NOMO-1 (cell line): ENCODE data around the gene PSMG1.

Source experiments
- DNase-seq, 2 experiments: peaks; one replicate each; lab custom pipeline; 2025; ENCODE audit not compliant: unreplicated experiment in 2 of 2; lab: John Stamatoyannopoulos, UW

PSMG1 gene

DNA sequence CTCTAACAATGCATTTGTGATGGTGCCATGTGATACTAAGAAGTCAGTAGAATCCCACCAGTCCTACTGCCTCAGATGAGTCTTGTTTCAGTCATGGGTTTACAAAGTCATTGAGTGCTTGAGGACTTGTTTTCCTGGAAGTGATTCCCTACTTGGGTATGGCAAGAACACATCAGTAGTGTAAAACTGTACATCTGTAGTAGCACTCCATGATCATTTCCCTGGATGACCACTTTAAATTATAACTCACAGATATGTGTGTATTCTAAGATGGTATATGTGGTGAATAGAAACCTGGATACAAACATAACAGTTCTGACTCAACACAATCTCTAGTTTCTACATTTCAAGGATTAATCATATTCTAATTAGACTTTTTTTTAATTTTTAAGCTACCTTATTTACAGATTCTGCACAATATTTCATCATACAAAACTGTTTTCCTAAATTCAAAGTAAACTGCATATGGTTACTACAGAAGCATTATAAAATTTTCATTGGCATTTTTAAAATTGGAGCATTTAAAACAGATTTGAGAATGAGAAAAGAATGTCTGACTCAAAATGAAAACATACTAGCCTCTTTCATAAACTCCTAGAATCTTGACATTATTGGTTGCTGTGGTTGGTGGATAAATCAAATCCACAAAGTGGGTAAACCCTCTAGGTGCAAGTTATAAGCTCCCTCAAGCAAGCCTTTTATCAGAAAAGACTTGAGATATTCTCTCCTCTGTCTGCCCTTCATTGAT lies 6.8 kb upstream of the PSMG1 start:
- DNase-seq, result no peak

DNA sequence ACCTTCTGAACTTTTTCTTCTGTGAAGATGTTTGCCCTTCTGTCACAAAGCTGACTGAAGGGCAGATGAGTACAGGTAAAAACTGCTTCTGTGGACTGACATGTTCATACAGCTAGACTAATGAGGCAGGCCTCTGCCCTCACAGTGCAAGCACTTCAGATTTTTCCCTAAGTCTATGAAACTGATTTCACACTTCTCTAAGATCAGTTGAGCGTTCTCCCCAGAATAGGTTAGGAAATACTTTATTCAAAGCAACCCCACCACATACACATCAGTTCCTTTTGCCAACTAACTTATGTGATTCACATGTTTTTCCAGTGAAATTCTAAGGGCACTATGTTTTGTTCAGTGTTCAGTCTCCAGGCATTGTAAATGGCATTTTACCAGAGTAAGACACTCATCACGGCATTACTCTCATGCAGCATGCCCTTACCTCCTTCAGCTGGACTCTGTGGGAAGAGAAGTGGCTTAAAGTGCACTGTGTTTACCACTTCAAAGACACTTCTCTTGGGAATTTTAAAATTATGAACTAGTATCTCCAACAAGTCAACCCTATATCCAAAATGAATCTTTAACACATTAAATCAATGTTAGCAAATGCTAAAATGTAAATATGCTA lies 5.4 kb upstream of the PSMG1 start:
- DNase-seq, result no peak

DNA sequence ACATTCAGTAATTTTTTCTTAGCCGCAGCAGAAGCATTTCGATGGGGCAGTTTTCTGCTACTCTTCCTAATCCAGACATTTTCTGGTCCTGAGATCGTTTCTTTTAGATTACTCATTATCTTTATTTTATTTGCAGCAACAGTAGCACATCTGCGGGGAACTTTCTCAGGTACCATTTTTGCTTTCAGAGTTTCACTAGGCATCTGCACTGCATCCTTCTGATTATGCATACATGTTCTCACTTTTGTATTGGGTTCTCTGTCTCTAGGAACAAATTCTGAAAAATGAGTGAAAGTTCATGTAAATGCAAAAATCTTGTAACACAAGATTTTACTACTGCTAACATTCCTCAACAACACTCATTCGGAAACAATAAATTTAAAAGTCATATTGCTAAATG lies 3.9 kb upstream of the PSMG1 start:
- no peak for DNase-seq

DNA sequence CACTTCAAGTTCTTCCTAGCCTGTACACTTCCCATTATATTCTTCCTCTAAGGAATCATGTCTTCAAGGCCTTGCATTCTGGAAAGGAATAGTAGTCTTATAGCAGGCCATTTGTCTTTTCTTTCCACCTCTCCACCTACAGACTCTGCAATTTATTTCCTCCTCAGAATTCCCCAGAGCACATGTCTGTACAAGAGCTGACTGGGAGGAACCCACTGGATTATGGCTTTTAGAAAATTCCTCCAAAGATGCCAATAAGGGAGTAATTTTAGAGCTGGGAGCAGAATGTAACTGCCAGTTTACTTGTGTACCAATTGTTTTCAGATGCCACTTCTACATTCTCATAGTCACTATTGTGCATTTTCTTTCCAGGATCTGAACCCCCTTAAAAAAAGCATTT lies 3.4 kb upstream of the PSMG1 start:
- DNase-seq, result no peak

DNA sequence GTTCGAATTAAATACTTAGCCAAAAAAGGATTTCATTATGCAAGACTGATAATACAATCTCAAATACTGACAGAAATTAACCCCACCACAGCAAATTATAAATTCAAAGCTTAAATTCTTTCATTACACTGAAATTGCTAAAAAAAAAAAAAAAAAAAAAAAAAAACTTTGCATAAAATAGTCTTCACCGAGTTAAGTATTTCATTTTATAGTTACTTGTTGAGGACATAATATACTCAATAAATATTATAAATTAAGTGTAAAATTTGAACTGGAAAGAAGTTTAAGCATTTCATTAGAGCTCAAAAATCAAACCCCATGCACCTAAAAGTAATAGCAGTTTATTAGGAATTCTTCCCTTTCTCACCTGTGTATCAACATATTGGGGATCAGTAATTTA lies 1.9 kb upstream of the PSMG1 start:
- DNase-seq, result no peak

DNA sequence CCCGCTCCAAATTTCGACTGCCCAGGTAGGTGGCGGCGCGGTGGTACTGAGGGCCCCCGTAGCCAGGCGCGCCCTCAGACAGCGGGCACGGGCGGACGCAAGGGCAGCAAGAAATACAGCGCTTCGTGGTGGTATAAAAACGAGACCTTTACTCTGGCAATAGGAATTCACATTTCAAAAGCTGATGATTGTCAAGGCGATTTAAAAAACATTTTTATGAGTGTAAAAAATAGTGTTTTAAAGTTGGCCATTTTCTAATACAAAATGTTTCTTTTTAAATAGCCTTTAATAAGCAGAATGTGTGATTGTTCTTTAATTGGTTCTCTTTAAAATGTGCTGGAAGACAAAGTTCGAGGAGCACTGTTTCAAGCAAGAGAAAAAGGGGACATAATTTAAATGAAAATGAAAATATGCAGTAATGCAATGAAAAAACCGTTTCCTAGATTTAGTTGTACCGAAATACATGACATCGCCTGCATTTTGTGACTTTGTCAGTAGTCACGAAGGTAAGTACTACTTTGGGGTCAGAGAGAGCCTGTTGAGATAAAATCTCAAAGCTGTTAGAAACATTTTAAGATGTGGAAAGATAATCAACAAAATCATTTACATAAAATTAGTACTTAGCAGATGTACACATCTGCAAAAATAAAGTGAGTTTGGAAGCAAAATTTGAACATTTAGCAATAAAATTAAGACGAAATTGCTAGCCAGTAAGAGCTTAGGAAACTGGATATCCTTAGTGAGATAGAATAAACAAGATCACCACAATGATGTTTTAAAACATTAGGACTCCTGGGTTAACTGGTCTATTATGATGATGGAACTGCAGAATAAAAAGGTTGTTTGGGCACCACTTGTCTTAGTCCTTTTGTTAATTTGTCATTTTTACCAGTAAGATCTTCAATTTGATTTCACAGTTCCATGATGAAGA lies 1.1 kb upstream of the PSMG1 start:
- peak in 1 of 2 experiments; percentile 43 for DNase-seq

DNA sequence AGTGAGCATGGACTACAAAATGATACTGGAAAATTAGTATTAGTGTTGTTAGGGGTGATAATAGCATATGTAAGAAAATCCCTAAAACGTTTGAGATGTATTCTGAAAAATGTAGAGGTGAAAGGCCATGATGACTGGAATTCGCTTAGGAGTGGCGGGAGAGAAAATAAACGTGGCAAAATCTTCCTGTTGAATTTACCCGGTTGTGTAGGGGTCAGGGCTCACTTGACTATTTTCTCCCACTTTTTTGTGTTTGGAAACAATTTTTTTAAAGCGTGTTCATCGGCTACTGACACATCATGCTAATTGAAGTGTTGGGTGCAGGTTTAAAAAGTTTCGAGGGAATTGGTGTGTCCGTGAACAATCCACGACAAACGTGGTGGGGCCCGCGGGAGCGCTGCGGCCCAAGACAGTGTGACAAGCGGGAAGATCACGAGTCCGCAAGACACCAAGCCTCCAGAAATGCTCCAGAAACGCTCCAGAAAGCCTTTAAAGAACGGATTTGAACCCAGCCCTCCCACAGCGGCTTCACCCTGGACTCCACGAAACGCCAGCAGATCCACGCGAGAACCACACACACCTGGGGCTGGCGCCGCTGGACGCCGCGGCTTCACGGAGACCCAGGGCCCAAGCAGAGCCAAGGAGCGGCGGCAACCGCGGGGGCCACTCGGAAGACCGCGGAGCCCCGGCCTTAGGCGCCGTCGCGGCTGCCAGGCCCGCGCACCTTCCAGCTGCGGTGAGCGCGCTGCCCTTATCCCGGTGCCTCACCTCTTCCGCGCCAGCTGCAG lies 573 bp downstream of the PSMG1 start:
- DNase-seq, result peak in 1 of 2 experiments; percentile 27

DNA sequence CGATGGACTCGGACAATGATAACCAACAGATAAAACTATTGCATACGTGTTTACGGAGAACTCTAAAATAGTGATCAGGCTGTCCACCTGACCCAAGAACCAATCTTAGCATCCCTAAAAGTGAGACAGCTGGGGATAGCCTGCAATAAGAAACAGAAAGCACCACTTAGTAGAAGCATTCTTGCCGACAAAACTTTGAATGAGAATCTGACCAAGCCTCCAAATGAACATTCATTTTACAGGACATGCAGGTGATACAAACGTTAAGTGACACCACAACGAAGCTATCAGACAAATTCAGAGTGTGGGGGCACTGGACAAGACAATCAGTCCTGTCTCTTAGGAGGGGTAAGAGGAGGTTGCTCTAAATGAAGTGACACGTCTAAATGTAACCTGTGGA lies 1.2 kb downstream of the PSMG1 start:
- no peak for DNase-seq

DNA sequence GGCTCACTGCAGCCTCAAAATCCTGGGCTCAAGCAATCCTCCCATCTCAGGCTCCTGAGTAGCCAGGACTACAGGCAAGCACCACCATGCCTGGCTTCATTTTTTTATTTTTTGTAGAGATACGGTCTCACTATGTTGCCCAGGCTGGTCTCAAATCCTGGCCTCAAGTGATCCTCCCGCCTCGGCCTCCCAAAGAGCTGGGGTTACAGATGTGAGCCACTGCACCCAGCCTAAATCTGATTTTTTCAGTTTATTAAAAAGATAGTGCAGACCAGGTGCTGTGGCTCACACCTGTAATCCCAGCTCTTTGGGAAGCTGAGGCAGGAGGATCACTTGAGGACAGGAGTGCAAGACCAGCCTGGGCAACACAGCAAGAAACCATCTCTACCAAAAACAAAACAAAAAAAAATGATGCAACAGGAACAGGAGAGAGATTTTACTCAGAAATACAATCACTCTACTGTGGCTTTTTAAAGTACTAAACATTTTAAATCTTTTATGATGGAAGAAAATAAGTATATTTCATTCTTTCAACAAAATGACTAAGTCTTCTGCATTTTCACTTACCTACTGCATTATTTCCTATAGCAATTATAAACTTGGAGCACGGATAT lies 1.9 kb downstream of the PSMG1 start:
- DNase-seq, result no peak

DNA sequence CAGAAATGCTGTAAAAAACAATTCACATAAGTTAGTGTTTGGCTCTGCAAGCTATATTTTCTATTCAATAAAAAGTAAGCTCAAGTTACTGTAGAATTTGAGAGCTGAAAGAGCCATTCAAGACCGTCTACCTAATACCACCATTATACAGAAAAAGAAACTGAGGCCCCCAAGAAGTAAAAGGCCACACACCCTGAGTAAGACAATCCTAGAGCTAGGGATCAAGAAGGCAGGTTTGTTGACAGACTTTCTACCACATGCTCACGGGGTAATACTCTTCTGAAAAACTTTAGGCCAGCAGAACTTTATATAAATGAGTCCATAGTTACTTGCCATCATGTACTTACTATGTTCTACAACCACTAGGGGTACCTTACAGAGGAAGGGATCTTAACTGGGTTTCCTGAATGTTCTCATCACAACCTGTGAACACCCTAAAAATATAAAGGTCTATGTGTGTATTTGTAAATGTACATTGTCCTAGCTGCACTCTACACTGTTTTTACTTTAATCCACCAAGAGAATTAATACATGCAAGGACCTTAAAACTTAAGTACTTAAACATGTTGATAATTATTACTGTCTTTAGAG lies 2.7 kb downstream of the PSMG1 start:
- DNase-seq, result no peak

DNA sequence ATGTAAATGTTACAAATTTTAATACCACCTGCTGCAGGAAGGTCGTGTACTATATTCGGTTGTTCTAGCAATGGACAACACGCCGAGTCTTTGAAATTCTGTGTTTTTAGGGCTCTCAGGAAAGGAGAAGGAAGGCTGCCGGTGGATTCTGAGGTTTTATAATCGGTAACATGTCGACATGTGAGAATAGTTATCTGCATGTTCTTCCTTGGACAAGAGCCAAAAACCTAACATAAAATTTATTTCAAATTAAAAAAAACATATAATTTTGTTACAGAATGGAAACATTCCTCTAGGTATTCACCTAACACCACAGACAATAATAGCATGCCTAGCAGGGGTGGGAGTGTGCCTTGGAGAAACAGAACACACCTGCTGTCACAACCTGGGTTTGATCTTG lies 4.8 kb downstream of the PSMG1 start:
- no peak for DNase-seq

DNA sequence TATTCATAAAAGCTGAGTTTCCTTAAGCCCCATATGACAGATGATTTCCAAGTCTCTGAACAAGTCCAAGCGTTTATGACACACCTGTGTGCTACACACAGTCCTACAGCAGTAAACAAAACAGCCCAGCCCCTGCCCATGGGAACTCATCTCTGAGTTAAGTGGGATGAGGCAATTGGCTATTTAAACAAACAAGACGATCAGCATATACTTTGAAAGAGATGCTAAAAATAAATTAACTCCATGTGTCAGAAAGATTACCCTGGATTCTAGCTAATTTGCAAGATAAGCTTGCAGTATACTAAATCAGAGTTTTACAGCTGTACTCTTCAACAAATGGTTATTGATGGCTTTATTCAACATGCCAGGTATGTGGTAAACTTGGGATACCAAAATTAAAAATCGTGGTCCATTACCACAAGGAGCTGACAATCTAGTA lies 7.0 kb downstream of the PSMG1 start:
- DNase-seq, result no peak

DNA sequence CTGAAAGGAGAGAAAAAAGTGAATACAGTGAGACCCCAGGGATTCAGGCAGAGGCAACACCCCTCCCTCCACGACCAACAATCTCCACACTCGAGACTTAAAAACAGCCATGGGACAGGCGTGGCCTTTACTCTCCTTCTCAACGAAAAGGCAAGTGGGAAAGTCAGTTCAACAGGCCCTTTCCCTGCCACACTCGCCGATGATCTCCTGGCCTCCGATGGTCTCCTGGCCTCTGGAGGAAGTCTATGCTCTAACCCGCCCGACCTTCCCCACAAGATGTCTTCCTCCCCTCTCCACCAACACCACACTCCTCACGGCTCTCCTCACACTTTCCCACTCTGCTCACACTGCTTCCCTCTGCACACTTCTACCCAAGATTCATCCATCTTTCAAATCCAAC lies 7.6 kb downstream of the PSMG1 start:
- no peak for DNase-seq

DNA sequence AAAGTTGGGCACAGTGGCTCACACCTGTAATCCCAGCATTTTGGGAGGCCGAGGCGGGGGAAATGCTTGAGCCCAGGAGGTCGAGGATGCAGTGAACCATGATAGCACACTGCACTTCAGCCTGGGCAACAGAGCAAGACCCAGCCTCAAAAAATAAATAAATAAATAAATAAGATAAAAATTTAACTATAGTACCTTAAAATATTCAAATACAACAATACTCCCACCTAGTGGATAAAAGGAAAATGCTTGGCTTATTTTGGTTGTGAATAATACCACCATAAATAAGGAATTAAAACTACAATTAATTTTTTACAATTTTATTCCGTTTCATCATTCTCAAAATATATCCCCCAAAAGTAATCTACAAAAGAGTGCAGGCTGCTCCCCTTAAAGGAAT lies 8.1 kb downstream of the PSMG1 start:
- DNase-seq, result no peak

DNA sequence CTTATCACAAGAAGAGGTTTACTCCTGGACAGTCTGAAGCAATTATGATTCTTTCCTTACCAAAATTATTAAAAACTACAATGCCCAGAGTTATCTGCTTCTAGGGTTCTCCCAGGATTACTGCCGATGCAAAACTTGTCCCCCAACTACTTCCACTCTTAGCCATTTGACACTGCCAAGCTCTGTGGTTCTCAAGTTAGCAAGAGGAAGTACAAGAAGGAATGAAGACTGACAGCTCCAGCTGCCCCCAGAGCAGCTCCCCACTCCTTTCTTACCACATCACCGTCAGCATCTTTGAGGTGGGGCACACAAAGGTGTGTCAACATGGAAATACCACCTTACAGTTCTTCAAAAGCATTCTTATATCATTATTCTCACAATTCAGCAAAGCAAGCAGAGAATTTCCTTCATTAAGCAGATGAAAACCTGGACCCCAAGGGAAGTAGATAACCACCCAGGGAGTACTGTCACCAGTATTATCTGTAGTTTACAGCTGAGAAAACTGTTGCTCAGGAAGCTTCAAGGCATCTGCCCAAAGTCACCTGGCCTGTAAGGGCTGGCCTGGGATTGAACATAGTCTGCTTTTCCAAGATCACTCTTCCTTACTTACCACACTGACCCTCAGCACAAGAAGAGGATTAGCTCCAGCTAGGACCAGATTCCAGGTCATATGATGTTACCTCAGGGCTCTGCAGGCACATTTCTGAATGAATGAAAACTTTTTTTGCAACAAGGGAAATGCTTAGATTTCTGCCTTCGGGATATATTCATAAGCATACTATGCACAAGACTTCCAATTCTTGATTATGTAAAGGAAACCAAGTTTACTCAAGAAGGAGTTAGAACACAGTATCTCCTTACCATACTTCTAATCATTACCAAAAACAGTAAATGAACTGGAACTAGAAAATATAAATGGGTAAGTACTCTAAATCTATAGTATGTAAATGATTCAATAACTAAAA lies 9.3 kb downstream of the PSMG1 start:
- no peak for DNase-seq

DNA sequence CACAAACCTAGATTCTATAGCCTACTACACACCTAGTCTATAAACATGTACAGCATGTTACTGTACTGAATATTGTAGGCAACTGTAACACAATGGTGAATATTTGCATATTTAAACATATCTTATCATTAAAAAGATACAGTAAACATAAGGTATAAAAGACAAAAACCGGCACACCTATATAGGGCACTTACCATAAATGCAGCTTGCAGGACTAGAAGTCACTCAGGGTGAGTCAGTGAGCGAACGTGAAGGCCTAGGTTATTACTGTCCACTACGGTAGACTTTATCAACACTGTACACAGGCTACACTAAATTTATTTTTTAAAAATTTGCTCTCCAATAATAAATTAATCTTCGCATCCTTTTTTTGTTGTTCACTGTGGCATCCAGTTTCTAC lies 13.3 kb downstream of the PSMG1 start:
- no peak for DNase-seq

DNA sequence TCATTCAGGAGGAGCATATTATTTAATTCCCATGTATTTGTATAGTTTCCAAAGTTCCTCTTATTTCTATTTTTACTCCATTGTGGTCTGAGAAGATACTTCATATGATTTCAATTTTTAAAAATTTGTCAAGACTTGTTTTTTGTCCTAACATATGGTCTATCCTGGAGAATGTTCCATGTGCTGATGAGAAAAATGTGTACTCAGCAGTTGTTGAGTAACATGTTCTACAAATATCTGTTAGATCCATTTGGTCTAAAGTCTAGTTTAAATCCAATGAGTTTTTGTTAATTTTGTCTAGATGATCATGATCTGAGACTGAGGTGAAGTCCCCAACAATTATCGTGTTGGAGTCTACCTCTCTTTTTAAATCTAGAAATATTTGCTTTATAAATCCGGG lies 14.5 kb downstream of the PSMG1 start:
- DNase-seq, result no peak

DNA sequence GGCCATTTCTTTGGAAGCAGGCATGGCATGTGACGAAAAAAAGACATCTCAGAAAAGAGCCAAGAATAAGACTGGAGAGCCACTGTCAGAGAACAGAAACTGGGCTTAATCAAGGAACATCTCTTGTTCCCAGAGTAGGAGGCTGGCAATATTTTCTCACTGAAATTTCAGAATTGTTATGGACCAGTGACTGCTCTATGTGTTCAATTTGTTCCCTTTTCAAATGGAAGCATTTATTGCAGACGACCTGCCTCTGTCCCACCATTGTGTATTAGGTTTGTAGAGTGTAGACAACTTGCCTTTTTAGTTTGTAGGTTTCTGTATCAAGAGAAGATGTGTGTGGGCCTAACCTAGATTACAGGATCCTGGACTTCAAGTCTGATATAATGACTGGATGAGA lies 18.7 kb downstream of the PSMG1 start:
- no peak for DNase-seq

DNA sequence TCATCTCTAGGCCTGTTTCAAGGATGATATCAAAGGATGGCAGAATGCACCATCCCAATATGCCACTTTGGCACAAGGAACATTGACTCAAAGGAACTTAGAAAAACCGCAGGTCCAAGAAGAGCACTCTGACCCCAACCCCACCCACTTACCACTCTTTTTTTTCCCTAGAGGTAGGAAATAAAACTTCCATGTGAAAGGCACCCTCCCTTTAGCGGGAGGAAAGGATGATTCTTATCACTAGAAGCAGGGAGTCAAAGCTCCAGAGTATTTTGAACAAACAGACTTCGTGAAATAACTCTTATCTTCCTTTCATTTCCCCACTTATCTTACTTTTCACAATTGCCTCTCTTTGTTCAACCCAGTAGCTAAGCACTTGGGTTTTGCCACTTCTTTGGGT lies 22.2 kb downstream of the PSMG1 start:
- DNase-seq, result no peak
